GM18508 (cell line): Measurements from ENCODE around the gene PCNT.

Experiments used
- ATAC-seq: cut with Tn5 transposase; IDR thresholded peaks from one replicate; pipeline ENCODE4 v1.9.1; 2021; ENCODE audit warnings: moderate number of reproducible peaks; ENCODE audit not compliant: insufficient read depth, unreplicated experiment

PCNT gene

DNA sequence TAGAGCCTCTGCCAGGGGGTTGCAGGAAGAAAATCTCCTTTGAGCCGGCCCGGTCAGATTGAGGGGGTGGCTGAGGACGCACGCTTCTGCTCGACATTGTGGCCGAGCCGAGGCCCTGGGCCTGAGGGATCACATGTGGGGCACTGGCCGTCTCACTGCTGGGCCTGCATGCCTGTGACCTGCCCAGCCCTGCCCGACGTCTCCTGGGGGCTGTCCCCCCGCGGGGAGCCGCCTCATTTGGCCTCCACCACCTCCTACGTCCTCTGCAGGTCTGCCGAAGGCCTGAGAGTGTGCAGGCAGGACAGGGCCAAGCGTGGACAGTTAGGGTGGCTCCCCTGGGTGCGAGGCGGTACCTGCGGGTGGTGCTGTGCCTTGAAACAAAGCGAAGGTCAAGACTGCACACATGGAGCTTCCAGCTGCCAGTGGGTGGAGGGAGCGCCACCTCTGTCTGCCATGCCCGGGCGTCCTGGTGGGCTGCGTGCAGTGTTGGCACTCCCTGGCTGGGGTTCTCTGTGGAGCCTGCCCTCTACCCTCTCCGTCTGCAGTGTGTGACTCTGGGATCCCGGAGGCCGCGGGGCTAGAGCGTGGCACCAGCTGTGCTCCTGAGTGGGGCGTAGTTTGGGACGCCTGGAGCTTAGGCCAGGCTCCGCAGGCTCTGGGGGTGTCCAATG, 51.7 kb downstream of the PCNT start:
- no peak for ATAC-seq

DNA sequence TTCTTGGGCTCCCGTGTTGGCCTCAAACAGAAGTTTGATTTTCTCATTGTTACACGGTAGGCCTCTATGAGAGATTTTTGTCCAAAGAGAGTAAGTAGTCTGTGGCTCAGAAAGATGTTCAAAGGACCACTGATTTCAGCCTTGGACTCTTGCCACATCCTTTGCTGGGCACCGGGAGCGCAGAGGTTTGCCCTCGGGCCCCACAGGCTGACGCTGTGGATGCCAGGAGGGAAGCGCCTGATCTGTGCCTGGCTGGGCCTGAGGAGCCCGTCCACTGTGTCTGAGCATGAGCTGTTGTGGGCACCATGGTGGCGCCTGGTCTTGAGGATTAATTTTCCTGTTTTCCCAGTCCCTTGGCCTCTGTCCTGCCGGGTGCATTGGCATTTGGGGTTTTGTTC, 52.3 kb downstream of the PCNT start:
- ATAC-seq = no peak

DNA sequence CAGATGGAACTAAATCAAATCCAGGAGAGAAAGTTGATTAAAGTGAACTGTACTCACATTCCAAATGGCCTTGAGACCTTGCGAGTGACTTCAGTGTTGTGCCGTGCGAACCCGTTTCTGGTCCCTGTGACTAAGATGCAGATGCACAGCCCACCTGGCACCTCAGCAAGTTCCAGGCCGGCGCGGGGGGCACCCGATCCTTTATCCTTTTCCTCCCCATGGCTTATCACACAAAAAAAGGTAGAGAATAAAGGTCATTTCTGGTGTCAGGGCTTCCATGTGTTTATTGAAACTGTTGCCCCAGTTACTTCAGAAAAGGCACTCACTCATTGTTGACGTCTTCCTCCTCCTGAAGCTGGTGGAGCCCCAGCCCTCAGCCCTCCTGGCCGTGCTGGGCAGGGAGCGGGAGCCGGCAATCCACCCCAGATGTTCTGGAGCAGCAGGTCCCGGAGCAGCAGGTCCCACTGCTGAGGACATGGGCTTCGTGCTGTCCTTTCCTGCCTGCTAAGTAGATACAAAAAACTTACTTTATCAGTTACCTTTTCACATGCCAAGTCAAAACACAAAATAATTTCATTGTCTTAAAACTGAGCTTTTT, 53.0 kb downstream of the PCNT start:
- no peak for ATAC-seq

DNA sequence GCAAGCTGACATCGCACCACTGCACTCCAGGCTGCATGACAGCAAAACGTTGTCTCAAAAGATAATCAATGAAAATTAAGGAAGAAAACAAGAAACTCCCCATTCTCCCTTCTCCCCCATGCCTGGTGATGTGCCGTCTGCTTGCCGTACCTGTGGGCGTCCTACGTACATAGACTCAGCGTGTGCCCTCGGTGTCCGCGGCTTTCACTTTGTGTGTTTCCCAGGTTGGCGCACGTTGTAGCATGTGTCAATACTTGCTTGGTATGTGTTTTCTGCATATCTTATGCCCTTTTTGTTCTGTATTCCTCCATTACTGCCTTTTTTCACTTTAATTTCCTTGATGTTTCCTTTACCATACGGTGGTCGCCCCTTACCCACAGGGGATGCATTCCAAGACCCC, 53.8 kb downstream of the PCNT start:
- no peak for ATAC-seq

DNA sequence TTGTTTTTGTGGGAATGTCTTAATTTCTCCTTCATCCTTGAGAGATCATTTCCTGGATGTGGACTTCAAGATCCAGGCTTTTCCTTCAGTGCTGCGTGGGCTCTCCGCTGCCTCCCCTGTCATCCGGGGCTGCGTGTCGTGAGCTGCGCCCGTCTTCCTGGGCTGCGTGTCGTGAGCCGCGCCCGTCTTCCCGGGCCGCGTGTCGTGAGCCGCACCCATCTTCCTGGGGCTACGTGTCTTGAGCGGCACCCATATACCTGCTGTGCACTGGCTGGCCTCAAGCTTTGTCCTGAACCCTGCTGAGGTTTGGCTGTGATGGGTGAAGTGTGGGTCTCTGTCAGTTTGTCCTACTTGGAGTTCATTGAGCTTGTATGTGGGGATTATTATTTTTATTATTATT, 55.1 kb downstream of the PCNT start:
- no peak for ATAC-seq

DNA sequence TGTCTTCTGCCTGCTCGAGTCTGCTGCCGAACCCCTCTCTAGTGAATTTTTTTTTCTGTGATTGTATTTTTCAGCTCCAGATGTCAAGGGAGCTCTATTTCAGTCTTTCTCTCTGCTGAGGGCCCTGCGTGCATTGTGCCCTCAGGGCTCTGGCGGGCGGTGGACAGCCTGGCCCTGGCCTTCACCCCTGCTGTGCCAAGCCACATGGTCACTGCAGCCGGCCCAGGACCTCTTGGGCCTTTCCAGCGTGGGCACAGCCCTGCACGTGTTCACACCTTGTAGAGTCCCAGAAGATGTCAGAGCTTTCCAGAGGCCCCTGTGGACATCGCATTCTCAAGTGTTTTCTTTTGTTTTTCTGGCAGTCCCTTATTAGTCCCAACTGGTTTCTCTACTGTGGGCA, 55.7 kb downstream of the PCNT start:
- no peak for ATAC-seq

DNA sequence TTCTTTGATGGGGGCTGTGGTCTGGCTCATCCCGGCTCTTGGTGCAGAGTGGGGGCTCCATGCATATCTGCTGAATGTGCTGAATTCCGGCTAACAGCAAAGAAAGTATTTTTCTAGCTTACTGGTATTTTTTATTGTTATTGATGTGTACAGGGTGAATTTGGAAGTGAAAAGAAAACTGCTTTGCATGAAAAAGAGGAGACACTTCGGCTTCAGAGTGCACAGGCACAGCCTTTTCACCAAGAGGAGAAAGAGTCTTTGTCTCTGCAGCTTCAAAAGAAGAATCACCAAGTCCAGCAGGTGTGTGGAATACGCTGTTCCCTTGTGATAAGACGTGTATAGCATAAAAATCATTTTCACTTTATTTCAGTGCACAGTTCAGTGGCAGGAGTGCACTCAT, 57.6 kb downstream of the PCNT start:
- ATAC-seq = no peak

DNA sequence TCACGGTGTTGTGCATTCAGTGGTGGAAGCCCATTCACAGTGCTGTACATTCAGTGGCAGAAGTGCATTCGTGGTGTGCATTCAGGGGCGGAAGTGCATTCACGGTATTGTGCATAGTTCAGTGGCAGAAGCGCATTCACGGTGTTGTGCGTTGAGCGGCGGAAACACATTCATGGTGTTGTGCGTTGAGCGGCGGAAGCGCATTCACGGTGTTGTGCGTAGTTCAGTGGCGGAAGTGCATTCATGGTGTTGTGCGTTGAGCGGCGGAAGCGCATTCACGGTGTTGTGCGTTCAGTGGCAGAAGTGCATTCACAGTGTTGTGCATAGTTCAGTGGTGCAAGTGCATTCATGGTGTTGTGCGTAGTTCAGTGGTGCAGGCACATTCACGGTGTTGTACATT, 60.6 kb downstream of the PCNT start:
- no peak for ATAC-seq

DNA sequence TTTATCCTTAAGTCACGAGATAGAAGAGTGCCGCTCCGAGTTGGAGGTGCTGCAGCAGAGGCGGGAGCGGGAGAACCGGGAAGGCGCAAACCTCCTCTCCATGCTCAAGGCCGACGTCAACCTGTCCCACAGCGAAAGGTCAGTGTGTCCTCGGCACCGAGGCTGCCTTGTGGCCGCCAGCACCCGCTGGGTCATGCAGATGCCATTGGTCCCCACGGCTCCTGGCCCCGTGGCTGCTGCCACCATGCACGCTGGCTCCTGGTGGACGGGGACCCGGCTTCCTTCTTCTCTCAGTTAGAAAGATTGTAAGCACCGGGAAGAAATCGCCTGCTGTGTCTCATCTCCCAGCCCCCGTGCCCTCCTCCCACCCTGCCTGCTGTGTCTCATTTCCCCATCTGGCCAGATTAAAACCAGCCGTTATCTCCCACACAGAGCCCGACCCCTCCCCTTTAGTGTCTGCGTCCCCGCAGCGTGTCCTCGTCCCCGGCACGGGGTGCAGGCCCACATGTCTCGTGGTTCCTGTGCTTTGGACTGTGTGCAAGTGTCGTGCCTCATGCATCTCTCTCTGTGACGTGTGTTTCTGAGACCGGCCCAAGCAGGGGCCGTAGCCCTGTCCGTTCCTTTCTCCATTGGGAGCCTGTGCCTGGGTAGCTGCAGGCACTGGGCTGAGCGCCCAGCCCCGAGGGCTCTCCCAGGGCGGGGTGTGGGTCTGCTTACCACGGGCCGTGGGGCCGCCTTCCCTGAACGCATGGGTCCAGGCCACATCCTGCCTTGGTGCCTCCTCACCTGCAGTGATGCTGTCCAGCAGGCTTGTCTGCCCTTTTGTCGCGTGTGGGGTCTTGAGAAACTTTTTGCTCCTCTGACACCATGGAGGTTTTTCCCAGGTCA, 62.1 kb downstream of the PCNT start:
- no peak for ATAC-seq

DNA sequence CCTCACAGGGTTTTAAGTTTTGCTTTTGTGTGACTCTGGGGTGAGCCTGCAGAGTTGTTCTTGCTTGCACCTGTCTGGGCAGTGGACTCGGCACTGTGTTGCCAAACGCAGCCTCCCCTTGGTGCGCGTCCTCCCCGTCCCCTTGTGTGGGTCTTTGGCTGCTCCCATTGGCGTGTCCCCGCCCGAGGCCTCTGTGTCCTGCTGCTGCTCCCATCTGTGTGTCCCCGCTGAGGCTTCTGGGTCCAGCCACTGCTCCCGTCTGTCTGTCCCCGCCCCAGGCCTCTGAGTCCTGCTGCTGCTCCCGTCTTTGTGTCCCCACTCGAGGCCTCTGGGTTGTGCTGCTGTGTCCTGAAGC, 62.8 kb downstream of the PCNT start:
- ATAC-seq = no peak

DNA sequence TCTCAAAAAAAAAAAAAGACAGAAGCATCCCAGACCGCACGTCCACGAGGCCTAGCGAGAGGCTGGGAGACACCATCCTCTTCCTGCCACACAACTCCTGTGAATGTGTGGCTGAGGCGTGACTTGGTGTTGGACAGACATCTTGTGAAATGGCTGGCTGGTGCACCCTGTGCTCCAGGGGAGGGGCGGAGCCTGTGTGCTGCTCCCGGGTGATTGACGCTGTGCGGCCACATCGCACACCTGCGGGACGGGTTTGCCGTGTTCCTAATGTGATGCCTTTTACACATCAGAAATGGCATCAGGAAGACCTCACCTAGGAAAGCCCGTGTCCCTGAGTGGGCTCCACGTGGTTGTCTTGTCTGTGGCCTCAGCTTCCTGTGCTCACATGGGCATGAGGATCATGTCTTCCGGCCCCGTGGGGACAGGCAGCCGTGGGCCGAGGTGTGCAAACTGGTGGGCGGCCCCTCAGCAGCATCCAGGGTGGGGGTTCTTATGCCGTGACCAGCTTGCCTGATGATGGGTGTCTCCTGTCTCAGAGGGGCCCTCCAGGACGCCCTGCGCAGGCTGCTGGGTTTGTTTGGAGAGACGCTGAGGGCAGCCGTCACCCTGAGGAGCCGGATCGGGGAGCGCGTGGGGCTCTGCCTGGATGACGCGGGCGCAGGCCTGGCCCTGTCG, 64.4 kb downstream of the PCNT start:
- ATAC-seq = no peak

DNA sequence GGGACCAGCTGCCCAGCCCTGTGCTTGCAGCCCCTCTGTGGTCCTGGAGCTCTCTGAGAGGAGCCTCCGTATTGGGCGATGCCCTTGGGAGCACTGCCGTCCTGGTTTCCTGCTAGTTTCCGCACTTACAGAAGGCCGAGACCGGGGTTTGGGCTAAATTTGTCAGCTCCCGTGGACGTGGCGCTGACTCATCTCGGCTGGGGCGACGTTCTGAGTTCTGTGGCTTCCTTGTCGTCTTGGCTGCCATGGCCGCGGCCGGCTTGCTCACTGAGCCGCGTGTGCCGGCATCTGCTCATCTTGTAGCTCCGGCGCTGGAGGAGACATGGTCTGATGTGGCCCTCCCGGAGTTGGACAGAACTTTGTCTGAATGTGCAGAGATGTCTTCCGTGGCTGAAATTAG, 64.9 kb downstream of the PCNT start:
- ATAC-seq = no peak

DNA sequence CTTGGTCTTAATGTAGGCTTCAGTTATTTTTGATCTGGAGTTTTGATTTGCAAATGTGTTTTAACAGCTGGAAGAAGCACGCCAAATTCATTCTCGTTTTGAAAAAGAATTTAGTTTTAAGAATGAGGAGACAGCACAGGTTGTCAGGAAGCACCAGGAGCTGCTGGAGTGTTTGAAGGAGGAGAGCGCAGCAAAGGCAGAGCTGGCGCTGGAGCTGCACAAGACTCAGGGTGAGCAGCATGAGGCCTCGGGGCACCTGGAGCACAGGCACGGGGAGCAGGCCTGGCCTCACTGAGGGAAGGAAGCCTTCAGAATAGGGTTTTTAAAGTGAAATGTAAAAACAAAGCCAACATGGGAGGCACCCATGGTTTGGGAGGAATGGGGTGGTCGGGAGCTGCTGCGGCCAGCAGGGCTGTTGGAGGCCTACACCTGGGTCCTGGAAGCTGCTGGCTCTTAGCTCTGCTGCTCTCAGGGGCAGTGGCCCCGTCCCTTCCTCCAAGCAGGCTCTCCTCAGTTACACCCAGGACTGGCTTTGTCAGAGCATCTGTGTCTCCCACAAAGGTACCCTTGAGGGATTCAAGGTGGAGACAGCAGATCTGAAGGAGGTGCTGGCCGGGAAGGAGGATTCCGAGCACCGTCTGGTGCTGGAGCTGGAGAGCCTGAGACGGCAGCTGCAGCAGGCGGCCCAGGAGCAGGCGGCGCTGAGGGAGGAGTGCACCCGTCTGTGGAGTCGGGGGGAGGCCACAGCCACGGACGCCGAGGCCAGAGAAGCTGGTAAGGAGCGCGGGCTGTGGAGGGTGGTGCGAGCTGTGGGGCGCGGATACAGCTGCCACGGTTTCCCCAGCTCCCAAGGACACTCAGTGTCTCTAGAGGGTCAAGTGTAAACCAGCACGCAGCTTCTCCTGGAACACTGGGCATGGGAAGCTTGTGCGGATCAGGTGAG, 66.9 kb downstream of the PCNT start:
- ATAC-seq = no peak

DNA sequence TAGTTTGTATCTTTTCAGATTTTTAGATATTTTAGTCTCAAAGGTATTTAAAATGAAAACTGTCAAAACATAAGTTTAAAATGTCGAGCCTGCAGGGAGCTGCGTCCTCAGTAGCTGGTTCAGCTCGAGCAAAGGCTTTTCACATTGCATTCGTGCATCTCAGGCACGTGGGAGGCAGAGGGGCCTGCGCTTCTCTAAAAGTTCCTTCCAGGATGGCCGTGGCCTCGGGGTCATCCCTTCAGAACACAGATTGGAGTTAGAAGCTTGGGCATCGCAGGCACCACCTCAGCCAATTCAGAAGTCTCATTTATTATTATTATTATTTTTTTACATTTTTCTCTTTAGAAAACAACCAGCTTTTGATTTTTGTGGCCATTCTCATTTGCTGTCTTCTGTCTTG, 67.8 kb downstream of the PCNT start:
- no peak for ATAC-seq

DNA sequence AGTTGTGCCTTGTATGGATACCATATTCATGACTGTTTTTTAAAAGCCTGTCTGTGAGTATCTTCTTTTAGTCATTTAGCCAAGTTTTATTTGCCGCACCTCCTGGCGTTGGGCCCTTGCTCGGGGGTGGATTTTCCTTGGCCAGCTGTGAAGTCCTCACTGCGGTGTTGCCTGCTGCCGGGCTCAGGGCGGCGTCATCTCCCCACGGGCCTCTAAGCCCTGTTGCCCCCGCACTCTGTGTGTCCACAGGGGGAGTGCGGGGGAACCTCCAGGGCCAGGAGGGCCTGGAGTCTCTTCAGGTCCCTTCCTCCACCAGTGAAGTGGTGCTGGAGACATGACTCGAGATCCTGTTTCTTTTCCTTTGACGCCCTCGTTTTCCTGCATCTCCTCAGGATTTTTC, 69.0 kb downstream of the PCNT start:
- ATAC-seq = no peak

DNA sequence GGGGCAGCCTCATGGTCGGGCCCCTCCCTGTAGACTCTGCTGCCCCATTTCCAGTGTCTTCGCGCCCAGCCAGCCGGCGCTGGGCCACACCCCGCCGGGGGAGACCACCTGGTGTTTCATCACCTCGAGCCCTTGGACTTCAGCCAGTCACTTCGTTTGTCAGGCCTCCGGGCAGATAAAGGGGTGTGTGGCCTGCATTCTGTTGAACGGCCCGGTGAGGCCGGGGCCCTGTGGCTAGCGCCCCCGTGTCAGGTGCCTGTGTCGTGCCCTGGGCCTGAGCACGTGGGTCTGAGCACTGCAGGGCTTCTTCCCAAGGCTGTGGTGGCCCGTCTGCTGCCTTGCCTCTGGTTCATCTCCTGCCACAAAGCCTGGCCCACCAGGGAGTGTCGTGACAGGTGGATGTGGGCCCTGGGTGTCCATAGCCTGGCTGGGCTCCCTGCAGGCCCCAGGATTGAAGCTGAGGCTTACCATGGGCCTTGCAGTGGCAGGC, 69.5 kb downstream of the PCNT start:
- no peak for ATAC-seq

DNA sequence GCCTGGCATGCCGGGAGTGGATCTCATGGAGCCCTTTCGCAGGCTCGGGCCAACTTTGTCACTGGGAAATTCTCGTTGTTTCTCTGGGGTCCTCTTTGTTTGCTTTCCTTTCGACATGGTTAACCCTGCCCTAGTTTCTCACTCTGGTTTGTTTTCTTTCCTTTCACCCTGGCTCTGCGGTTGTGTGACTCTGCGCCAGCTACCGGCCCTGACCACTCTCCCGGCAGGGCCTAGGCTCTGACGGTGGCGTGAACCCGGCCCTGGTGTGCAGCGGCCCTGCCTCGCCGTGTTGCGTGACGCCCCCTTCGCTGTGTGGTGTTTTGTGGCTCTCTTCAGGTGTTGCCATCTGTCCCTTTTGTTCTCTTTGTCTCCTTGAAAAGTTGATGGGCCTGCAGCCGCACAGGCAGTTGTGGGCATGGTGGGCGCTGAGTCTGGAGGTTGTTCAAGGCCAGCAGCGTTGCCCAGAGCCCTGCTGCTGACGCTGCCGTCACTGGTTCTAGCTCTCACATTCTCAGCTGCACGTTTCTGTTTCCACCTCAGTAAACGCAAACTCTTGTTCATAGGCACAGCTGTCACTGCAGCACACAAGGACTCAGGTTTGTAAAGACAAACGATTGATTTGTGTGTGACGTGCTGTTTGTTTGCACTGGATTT, 70.1 kb downstream of the PCNT start:
- ATAC-seq = no peak

DNA sequence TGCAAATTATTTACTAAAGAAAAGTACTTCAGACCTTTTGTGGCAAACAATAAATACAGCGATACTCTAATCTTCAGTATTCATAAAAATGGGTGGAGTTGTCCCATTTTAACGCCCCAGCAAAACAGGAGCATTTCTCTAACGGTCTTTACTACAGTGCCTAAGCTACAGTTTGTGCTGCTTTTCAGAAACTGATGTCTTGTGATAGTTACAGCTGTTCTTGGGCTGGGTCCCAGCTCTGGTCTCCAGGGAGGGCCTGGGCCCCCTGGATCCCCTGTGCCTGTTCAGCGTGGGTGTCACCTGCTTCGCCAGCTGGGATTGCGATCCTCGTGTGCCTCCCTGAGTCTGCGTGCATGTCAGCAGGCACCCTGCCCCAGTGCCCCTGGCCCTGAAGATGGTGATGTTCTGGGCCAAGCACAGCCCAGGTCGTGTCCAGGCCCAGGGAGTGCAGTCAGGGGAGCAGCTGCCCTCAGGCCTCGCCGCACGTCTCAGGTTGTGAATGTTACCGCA, 70.7 kb downstream of the PCNT start:
- ATAC-seq = no peak

DNA sequence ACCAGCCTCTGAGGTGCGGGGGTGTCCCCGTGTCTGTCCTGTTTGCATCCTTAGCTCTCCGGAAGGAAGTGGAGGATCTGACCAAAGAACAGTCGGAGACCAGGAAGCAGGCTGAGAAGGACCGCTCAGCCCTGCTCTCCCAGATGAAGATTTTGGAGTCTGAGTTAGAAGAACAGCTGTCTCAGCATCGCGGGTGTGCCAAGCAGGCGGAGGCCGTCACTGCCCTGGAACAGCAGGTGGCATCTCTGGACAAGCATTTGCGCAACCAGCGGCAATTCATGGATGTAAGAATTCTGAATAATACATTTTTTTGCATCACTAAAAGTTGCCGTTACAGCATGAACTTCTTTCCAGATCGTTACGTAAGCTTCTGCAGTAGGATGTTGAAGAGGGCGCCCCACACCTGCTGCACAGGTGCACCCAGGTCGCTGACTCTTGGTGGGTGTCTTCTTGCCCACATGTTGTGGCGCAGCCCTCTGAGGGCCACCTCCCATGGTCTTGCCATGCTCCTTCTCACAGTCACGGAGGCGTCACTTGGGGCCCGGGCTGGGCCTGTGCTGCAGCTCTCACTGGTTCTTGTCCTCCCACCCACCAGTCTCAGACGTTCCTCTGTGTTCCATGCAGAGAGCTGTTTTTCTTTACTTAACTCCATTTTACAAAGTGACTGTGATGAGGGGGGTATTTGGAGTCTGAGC, 73.4 kb downstream of the PCNT start:
- no peak for ATAC-seq
